ENCODE results near the gene MSL2.
"Not testable (repeated sequence)": the region's sequence is repeated elsewhere in the genome, so short reads cannot be mapped to it uniquely, and the experiment has no call there.

- TF ChIP-seq EZH2 (IDR thresholded peaks at IDR 0.05; ENCODE audit: borderline replicate concordance, low read length); CTCF (IDR thresholded peaks at IDR 0.05; ENCODE audit: low read length): not testable (repeated sequence)
These were observed 32.5 kb downstream of the MSL2 start for GRCh38 chr3:136163607-136164006.

Data from OCI-LY1 (cell line).